Endothelial cell of hepatic sinusoid (primary cell): Measurements from ENCODE around the gene TUSC2.

ENCODE experiments used
- in situ Hi-C: cut with HindIII; loops from 2 replicates; pipeline ENCODE4 v1.10.0; 2017; ENCODE audit warnings: low sequenced_read_pairs

The TUSC2 gene, protein sequence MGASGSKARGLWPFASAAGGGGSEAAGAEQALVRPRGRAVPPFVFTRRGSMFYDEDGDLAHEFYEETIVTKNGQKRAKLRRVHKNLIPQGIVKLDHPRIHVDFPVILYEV

DNA sequence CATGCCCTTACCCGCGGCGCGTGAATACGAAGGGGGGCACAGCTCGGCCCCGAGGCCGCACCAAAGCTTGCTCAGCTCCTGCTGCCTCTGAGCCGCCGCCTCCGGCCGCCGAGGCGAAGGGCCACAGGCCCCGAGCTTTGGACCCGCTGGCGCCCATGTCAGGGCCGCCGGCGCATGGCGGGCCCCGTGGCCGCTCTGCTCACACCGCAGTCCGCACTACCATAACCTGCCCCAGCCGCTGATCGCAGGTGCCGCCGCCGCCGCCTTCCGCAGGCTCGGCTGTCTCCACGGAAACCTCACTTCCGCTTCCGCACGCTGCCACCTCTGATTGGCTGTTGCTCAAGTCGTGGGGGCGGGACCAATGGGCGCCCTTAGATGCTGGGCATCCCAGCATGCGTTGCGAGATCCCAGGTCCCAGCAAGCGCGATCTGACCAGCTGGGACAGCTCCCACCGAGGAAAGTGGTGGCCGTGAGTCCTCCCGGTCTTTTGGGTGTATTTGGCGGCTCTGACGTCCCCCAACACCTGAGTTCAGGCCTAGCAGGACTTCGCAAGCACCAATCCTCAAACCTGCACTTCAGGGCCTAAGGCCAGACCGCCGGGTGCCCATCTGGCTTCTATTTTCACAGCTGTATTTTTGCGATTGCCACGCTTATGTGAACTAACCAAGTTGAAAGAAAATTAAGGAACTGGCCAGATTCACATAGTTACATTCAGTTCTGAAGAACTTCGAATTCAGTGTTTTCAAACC lies at the start of gene TUSC2:
Gene TUSC2, minus strand, starts transcription at position 281 of the 749 bp plus-strand sequence. Its CDS starts 124 bp downstream, at position 157.
- in situ Hi-C loops = loop anchor here (5.0 kb wide), 2 partner anchors 51 to 86 kb away; partner anchors contain the start of gene LSMEM2

DNA sequence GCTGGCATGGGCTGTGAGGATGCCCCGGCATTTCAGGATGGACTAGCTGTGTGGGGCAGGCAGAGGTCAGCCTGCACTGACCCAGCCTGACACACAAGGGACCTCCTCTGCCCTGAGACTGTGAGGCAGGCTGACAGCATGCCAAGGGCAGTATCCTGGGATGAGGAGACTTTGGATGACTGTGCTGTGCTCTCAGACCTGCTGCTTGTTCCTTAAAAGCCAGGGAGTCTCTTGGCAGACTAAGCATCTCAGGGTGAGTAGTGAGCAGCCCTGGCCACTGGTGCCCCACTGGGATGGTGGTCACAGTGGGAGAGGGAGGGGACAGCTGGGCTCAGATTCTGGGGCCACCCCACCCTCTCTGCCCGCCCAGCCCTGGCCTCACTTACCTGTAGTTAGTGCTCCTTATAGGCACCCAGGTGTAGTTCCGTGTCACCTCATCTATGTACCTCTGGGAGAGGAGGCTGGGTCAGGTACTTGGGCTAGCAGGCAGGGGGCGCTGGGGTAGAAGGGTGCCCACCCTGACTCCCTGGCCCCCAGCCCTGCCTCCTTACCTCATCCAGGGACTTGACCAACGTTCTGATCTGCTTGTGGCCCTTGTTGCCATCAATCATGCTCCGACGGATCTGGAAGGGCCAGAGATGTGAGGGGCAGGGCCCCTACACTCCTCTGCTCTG lies 47.4 kb upstream of the TUSC2 start:
- in situ Hi-C loops = no loop called here

DNA sequence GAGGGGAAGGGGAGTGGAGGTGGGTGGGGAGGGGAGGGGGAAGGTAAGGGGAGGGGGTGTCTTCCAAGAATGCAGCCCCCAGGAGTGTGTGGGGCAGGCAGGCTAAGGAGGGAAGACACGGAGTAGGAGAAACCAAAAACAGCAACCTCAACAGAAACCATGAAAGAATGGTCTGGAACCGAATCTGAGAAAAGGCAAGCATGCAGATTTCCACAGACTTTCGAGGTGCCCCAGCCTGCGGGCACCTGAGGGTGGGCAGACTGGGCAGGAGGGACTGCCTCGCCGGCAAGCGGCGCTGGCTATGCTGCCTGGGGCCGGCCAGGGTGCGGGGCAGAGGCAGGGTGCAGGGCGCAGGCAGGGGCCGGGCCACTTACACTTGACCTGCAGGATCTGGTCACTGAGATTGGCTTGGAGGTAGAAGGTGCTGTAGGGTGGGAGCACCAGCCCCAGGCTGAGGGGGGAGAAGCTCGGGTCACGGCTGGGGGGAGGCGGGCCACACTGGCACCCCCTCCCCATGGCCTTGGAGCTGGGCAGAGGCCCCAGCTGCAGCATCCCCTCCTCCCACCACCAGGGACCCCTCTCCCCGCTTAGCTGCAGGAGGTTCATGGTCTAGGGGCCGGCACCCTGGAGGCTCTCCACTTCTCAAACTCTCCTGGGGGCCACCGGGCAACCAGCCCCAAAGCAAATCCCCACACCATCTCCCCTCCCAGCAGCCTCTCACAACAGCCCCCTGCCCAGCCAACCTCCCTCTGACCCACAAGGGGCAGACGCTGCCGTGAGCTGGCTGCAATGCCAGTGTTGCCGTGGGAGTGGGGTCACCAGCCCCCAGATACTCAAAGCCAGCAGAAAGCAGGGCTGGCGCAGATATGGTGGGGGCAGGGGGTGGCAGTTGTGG lies 46.6 kb upstream of the TUSC2 start:
- in situ Hi-C loops = no loop called here

DNA sequence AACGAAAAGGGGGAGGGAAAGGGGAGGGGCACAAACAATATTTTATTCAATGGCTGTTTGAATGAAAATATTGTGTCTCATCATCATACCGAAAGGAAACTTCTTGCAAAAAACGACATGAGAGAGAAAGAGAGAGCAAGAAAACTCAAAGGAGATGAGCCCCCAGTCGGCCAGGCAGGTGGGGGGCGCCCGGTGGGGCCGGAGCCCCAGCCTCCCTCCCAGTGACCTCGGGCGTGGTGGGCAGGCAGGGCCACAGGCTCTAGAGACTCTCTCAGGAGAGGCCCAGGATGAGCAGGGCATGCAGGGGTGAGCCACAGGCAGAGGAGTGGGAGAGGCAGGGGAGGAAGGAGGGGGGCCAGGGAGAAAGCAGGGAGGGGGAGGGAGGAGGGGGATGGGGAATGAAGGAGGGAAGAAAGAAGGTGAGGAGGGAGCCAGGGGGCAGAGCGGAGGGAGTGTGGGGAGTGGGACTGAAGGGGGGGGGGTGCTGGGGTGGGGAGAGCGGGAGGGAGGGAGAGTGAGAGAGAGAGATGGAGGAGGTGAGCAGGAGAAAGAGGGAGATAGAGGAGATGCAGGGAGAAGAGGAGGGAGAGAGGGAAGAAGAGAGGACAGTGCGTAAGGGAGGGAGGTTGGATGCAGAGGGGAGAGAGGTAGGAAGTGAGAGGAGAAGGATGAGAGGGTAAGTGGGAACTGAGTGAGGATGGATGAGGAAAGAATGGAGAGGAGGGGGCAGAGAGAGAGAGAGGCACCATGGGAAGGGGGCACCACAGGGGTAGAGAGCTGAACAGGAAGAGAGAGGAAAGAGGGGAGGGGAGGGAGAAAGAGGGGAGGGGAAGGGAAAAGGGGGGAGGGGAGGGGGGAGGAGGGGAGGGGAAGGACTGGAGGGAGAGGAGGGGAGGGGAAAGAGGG lies 45.4 kb upstream of the TUSC2 start:
- in situ Hi-C loops = no loop called here

DNA sequence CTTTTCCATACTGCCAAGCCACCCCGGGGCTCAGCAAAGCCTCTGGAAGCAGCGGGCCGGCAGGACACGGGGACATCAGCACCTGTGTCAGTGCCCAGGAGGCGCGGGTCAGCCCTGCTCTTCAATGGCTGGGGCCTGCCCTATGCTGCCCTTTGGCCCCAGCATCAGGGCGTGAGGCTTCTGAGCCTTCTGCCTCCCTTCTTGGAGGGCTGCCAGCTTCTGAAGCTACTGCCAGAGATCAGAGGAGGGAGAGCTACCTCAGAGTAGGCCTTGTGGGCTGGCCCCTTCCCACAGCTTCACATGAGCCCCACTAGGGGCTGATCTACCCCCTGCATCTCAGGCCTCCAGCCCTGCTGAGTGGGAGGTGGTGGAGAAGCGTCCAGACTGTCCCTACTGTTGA lies 44.3 kb upstream of the TUSC2 start:
- in situ Hi-C loops = no loop called here

DNA sequence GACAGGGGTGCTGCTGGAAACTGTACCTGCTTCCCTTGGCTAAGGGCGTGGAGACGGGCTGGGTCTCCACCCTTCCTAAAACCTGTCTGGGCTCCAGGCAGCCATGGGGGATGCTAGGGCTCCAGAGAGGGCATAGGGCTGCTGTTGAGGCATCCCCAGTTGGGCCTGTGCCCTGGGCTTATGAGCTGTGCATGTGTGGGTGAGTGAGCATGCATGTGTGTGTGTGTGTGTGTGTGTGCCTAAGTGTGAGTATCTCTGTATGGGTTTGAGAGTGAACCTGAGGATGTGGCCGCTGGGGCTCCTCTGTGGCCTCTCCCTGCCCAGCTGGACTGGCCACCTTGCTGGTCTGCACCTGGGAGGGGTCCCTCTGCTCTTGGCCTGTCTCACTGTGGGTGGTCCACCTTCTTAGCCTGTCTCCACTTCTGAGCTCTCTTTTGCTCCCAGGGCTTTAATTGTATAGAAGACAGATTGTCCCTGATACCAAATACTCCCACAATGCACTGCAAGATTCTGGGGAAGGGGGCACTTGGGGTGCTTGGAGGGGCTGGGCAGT lies 43.2 kb upstream of the TUSC2 start:
- in situ Hi-C loops = no loop called here

DNA sequence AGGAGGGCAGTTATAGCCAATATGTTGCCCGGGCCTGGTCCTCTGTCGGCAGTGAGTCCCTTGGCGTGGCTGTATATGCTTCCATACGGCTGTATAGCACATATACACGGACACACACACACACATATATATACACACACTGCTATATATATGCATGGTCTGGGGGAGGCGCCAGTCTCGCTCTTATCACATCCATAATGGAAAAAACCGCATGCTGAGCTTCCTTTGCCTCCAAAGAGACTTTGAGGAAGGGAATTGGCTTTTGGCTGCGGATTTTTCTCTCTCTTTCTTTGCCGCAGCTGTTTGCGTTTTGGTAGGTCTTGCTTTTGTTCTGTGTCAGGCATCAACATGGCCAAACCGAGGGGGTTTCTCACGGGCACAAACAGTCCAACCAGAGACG lies 42.6 kb upstream of the TUSC2 start:
- in situ Hi-C loops = no loop called here

DNA sequence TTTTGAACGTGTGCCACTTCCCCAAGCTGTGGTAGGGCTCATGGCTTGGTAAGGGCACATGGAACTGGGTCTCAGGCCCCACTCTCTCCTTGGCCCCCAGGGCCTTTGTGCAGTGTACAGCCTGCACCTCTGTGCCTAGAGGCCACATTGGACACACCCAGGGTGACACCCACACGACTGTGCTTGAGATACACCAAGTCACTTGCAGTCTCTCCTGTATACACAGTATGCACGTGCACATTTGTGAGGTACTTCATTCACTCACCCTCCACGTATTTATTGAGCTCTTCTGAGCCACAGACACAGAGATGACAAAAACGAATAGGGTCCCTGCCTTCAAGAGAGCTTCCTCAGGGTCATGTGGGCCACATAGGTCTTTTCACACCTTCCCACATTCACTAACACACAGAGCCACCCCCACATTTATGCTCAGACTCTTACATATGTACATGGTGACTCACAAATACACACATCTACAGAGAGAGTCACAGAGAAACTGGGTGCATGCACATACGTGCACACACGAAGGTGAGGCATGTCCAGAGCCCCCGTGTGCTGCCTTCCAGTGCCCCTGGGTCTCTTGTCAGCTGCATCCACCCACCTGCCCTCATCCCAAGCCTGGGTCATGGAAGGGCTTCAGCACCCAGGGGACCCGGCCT lies 41.1 kb upstream of the TUSC2 start:
- in situ Hi-C loops = no loop called here

DNA sequence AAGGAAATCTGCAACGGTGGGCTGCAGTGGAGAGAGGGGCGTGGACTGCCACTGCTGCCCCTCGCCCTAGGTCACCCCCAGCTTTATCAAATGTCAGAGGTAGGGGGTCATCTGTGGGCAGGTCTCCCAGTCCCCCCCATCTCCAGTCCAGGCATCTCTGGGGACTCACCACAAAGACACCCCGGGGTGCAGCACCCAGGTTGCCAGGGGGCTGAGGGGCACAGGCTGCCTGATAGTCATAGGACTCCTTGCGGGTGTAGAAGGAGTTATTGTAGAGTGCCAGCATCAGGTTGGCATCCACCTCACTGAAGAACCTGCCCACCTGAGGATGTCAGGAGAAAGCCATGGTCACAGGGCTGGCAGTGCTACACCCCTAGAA lies 37.8 kb upstream of the TUSC2 start:
- in situ Hi-C loops = no loop called here

DNA sequence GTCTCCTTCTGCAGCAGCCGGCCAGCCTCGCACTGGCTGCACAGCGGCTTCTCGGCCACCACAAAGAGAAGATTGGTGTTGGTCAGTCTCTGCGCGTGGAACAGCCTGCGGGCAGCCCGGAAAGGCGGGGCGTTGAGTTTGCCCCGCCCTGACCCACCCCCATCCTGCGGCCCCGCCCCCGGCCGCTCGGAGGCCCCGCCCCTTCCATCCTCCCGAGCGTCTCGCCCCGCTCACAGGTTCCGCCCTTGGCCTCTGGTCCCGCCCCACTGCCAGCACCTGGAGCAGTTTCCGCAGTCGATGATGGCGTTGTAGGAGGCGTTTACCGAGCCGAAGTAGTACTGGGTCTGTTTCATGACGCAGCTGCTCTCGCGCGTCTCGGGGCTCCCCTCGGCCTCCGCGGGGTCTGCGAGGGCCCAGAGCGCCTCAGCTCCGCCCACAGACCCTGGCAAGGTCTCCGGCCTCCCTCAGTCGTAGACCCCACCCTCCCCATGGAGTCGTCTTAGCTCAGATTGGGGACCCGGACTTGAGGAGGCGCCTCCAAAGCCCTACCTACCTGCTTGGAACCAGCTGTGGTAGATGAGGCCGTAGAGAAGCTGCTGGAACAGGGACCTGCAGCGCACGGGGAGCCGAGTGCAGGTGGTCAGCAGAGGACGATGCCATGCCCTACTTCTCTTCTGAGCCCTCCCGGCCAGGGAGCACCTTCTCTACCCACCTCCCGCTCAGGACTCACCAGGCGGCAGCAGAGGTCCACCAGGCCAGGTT lies 37.2 kb upstream of the TUSC2 start:
- in situ Hi-C loops = no loop called here

DNA sequence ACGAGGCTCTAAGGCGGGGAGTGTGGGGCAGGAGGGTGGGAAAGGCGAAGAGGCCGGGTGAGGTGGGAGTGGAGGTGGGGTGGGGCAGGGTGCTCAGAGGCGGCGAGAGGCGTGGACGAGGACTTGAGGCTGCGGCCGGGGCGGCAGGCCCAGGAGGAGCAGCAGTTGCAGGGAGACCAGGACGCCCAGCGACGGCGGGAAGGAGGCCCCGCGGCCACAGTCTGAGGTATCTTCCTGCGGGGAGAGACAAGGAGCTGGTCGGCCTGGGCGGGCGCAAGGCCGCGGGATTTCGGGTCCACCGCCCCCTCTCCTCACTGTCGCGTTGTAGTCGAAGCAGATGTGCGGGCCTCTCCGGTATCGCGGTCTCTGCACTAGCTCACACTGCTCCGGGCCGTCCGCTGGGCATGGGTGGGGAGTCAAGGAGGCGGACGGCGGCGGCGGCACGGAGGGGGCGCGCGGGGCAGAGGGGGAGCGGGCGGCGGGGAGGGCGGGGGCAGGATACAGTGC lies 36.6 kb upstream of the TUSC2 start:
- in situ Hi-C loops = no loop called here

DNA sequence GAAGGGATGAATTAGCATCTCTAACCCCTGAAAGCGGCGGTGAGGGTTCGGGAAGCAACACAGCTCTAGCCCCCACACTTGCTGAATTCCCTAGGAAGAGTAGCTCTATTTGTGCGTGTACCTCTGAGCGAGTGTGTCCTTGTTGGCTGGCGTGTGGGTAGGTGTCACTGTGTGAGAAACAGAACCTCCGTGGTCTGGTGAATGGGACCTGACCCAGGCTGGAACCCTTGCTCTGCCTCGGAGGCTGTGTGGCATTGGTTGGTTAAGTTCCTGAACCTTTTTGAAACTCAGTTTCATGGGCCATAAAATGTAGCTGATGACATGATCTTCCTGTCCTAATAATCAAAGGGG lies 31.7 kb upstream of the TUSC2 start:
- in situ Hi-C loops = no loop called here

DNA sequence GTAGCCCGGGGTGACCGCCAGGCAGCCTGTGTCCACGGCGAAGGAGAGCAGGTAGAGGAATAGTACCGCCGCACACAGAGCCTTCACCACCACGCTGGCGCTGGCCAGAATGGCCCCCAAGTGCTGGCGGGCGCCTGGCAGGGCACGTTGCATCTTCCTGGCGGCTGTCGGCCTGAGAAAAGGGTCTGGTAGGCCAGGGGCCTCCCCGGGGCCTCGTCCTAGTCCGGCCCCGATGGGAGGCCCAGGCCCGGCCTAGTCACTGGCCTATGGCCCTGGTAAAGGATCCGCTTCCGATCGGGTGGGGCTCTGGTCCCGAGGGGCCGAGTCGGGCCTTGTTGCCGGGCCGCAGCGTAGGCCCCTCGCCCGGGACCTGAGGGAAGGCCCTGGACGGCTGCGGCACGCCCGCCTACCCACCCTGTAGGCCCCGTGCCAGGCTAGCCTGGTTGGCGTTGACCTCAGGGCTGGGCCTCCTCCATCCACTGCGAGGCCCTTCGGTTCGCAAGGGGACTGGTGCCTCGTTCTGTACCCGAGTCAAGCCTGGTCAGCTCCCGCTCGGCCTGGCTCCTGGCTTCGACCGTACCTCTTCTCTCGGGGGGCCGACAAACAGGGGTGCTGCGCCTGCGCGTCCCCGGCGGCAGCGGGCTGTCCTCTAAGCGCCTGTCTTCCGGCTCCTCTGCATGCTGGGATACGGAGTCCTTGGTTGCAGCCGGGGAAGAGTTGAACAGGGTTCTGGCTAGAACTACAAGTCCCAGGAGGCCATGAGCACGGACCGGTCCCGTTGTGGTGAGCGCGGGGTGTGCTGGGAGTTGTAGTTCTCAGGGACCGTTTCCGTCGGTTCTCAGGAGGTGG lies 31.1 kb upstream of the TUSC2 start, which contains the start of gene TMEM115:
Gene TMEM115, minus strand, starts transcription at position 611 of the 849 bp plus-strand sequence. Its CDS starts 458 bp downstream, at position 153.
- in situ Hi-C loops = no loop called here

DNA sequence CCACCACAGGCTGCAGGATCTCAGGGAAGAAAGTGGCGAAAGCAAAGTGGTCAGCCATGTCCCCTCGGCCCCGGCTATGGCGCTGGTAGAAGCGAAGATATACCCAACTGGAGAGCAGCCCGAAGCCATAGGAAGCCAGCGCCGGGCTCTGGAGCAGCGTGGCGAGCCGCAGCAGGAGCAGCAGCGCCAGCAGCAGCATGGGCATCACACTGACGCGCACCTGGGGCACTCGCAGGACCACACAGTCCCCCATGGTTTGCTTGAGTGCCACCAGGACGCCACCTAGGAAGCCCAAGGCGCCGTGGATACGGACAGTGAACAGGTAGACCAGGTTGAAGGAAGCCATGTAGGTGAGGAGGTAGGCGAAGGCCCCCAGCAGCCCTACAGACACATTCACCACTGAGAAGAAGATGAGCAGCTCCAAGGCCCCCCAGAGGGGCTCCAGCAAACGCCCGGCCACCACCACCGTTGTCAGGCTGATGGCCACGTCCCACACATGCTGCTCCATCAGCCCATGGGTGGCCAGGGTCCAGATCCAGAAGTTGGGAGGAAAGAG lies 30.4 kb upstream of the TUSC2 start:
- in situ Hi-C loops = no loop called here

DNA sequence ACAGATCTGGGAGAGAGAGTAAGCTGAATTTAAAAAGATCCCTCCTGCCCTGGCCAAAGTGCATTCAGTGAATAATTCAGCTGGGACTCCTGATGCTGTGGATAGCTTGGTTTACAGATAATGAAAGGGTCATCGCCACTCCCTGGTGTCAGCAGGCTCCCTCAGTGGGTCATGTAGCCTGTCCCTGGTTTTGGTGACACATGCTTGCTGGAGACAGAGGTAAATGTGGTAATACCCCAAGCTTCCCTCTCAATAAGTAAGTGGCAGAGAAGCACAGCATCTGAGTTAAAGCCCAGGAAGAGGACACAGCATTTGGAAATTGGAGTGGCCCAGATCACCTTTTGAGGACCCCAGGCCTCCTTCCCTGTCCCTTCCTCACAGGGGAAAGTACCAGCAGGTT lies 29.5 kb upstream of the TUSC2 start:
- in situ Hi-C loops = no loop called here

DNA sequence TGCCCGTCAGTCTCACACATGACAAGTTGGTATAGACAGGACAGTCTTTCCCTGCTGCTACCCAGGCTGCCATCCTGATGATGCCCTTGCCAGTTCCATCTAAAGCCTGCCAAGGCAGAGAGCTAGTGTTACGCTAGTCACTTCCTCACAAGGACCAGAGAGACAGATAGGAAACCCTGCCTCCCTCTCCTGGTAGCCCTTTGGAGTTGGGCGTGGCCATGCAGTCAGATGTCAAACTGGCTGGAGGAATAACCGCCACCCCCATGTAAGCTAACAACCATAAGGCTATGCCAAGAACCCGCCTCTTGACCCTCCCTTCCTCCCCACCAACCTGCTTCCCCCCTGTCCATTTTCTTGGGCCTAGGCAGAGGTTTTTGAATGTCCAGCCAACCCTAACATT lies 28.5 kb upstream of the TUSC2 start:
- in situ Hi-C loops = no loop called here

DNA sequence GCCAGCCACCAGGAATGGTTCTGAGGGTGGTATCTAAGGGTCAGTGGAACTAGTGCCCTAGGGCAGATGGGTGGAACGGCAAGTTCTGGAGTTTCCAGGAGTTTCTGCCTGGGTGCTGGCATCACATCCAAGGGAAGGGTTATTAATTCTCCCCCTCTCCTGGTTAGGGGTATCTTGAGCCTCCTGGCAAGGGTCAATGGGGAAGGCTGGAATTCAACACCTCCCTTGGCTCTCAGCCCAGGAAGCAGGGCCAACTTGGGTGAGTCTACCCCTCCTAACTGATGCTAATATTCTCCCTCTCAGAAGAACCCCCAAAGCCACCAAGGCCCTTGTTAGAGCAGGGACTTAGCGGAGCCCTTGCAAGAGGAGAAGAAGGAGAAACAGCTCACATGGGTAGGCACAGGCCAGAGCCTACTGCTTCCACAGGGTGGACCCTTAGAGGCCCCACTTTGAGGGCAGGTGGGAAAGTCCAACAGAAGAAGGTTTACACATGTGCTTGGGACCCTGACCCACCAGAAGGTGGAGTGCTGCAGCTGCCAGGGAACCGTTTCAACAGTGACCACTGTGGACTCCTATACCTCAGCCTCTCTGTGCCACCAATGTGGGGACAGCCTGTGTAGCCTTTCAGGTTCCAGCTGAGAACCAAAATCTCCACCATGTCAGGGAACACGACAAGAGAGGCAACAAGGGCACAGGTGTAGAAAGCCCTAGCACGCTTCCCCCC lies 28.0 kb upstream of the TUSC2 start:
- in situ Hi-C loops = no loop called here
